Gastrocnemius medialis (tissue), 4 donors: ENCODE data around the gene PARD3.

ENCODE experiments used
- CTCF ChIP-seq, 5 experiments: fragments of 450-650 bp in 3 of 5; fragments of 200-600 bp in 2 of 5; sonication (generic) in 2 of 5; IDR thresholded peaks in 4 of 5; conservative IDR thresholded peaks in 1 of 5; 1 replicate in 4 of 5; 2 replicates in 1 of 5; pipeline ENCODE4 v1.5.1; 2016 to 2019; ENCODE audit warnings: antibody characterized with exemption in 5 of 5, mild to moderate bottlenecking in 3 of 5, moderate library complexity in 3 of 5
- POLR2A ChIP-seq, 2 donors: fragments of 450-650 bp; IDR thresholded peaks; one replicate each; pipeline ENCODE4 v1.6.1; 2017; ENCODE audit warnings: antibody characterized with exemption in 2 of 2, mild to moderate bottlenecking in 2 of 2, moderate library complexity in 2 of 2

GRCh38 chr10:34850036-34850435 lies 34.9 kb upstream of the PARD3 start:
- no peak for TF ChIP-seq CTCF (IDR thresholded peaks at IDR 0.05 in 4 of 5, conservative IDR thresholded peaks at IDR 0.05 in 1 of 5)
- no peak for TF ChIP-seq POLR2A (IDR thresholded peaks at IDR 0.05)
